Panc1 (cell line): ENCODE measurements around the gene SRSF10. TPM values are rescaled to one million over a fixed set of nuclear protein-coding genes. Genes with fewer than 3 reads are reported as not detected.

Experiments used
- ATAC-seq: fragments of 200-7000 bp; cut with Tn5 transposase; 2 replicates; pipeline ENCODE4 v1.9.1; 2020; ENCODE audit warnings: mild to moderate bottlenecking, moderate library complexity
- BruUV-seq: library from RNA; stranded (reverse); fragments of 400-500 nt; replicated peaks from 2 replicates; lab custom pipeline; 2021; lab: Mats Ljungman, UMichigan
- CTCF ChIA-PET: fragments of 300-600 bp; sonication (Branson Sonifier 250); formaldehyde crosslinking; loops from one replicate; lab custom pipeline; 2022; ENCODE audit warnings: antibody characterized with exemption; lab: Charles Lee
- POLR2A ChIA-PET: fragments of 300-600 bp; sonication (Branson Sonifier 250); formaldehyde crosslinking; loops from one replicate; lab custom pipeline; 2022; ENCODE audit warnings: antibody characterized with exemption; lab: Charles Lee
- DNase-seq: peaks from one replicate; pipeline ENCODE4 v3.0.0-alpha.2; 2010; ENCODE audit warnings: low read depth, low spot score
- H3K27ac ChIP-seq: 2 replicates; pipeline ENCODE4 v1.5.1; 2011; ENCODE audit warnings: mild to moderate bottlenecking, low read length, inconsistent platforms
- H3K27me3 ChIP-seq: fragments of 200-500 bp; sonication (Bioruptor generic); 2 replicates; pipeline ENCODE4 v1.6.0; 2014; ENCODE audit warnings: low read length, inconsistent platforms; ENCODE audit not compliant: control insufficient read depth, insufficient read depth
- H3K36me3 ChIP-seq: fragments of 200-500 bp; sonication (Bioruptor generic); 2 replicates; pipeline ENCODE4 v1.5.1; 2014; ENCODE audit warnings: inconsistent platforms, mild to moderate bottlenecking, low read length, moderate library complexity; ENCODE audit not compliant: control insufficient read depth, insufficient read depth
- H3K4me1 ChIP-seq: 2 replicates; pipeline ENCODE4 v1.5.1; 2011; ENCODE audit warnings: inconsistent platforms, mild to moderate bottlenecking, low read length, moderate library complexity; ENCODE audit not compliant: control insufficient read depth, insufficient read depth
- H3K4me3 ChIP-seq, 2 experiments: 2 replicates each; pipeline ENCODE4 v1.5.1; 2011 to 2012; ENCODE audit warnings: low read depth in 2 of 2, low read length in 2 of 2, mild to moderate bottlenecking in 2 of 2, inconsistent platforms in 1 of 2, moderate library complexity in 1 of 2
- H3K9me3 ChIP-seq: fragments of 200-500 bp; sonication (Bioruptor generic); 2 replicates; pipeline ENCODE4 v1.5.1; 2014; ENCODE audit warnings: low read depth, mild to moderate bottlenecking, inconsistent platforms, low read length, moderate library complexity; ENCODE audit not compliant: control insufficient read depth, insufficient read depth
- POLR2AphosphoS5 ChIP-seq: IDR thresholded peaks from 2 replicates; pipeline ENCODE4 v1.6.1; 2012; ENCODE audit warnings: mild to moderate bottlenecking, low read depth, low read length, moderate library complexity
- SIN3A ChIP-seq: IDR thresholded peaks from 2 replicates; pipeline ENCODE4 v1.6.1; 2012; ENCODE audit warnings: low read depth, mild to moderate bottlenecking, low read length, moderate library complexity, borderline replicate concordance; ENCODE audit not compliant: insufficient read depth
- TCF7L2 ChIP-seq: IDR thresholded peaks from 2 replicates; pipeline ENCODE4 v1.6.1; 2011; ENCODE audit warnings: mild to moderate bottlenecking, low read depth, low read length, inconsistent platforms
- in situ Hi-C: cut with HindIII; loops from 2 replicates; pipeline ENCODE4 v1.10.0; 2016; ENCODE audit warnings: low sequenced_read_pairs, low pct_unique_long_range_greater_than_20kb
- intact Hi-C: fragments of 100-400 bp; cut with micrococcal nuclease; formaldehyde crosslinking; loops from one replicate; pipeline ENCODE4 v1.10.0; 2022; ENCODE audit not compliant: unreplicated experiment
- total RNA-seq: library from RNA; stranded (reverse); gene quantifications from one replicate; pipeline ENCODE4 v1.2.1, GENCODE V29; 2021; ENCODE audit not compliant: unreplicated experiment
- TF ChIP-seq, protein P1 (sequence below), 2 experiments: IDR thresholded peaks; 2 replicates each; pipeline ENCODE4 v1.6.1; 2011 to 2012; ENCODE audit warnings: low read depth in 2 of 2, control low read depth in 1 of 2, low read length in 1 of 2, mild to moderate bottlenecking in 1 of 2, moderate library complexity in 1 of 2; ENCODE audit not compliant: insufficient read depth in 1 of 2
- TF ChIP-seq, protein P2 (sequence below): fragments of 450-650 bp; IDR thresholded peaks from 2 replicates; pipeline ENCODE4 v1.5.1; 2017; ENCODE audit warnings: mild to moderate bottlenecking

Gene SRSF10
- total RNA-seq, 1 experiment from 2014 or later = 137 TPM

DNA sequence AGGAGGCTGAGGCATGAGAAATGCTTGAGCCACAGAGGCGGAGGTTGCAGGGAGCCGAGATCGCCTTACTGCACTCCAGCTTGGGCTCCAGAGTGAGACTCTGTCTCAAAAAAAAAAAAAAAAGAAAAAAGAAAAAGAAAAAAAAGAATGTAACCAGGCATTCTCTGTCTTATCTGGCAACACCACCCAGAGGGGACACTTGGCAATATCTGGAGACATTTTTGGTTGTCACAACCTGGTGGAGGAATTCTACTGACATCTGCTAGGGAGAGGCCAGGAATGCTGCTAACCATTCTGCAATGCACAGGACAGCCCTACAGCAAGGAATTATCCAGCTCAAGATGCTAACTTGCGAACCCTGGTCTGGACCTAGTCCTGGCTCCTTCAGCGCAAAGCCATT is 64.7 kb downstream of the SRSF10 start:
- Histone ChIP-seq H3K36me3 (no peaks in the 10 kb centered on the region), H3K27me3 (no peaks in the 10 kb centered on the region), H3K4me1 (no peaks in the 10 kb centered on the region), H3K4me3 (no peak overlapping the region), H3K9me3 (no peaks in the 10 kb centered on the region), H3K27ac (no peak overlapping the region)
- ChIA-PET POLR2A (interaction anchor here (0.6 kb wide), 1 partner anchor 122 kb away, joined by 7 read pairs; no protein-coding TSS in a partner anchor), CTCF (interaction anchor here (0.6 kb wide), 1 partner anchor 10 kb away, joined by 3 read pairs; no protein-coding TSS in a partner anchor)
- intact Hi-C loops (loop anchor here (10.0 kb wide), 1 partner anchor 101 kb away; no protein-coding TSS in a partner anchor), in situ Hi-C loops (no loop called here)
- BruUV-seq = no TSS peak
- no peak for DNase-seq
- TF ChIP-seq, protein P1, sequence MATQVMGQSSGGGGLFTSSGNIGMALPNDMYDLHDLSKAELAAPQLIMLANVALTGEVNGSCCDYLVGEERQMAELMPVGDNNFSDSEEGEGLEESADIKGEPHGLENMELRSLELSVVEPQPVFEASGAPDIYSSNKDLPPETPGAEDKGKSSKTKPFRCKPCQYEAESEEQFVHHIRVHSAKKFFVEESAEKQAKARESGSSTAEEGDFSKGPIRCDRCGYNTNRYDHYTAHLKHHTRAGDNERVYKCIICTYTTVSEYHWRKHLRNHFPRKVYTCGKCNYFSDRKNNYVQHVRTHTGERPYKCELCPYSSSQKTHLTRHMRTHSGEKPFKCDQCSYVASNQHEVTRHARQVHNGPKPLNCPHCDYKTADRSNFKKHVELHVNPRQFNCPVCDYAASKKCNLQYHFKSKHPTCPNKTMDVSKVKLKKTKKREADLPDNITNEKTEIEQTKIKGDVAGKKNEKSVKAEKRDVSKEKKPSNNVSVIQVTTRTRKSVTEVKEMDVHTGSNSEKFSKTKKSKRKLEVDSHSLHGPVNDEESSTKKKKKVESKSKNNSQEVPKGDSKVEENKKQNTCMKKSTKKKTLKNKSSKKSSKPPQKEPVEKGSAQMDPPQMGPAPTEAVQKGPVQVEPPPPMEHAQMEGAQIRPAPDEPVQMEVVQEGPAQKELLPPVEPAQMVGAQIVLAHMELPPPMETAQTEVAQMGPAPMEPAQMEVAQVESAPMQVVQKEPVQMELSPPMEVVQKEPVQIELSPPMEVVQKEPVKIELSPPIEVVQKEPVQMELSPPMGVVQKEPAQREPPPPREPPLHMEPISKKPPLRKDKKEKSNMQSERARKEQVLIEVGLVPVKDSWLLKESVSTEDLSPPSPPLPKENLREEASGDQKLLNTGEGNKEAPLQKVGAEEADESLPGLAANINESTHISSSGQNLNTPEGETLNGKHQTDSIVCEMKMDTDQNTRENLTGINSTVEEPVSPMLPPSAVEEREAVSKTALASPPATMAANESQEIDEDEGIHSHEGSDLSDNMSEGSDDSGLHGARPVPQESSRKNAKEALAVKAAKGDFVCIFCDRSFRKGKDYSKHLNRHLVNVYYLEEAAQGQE (IDR thresholded peaks at IDR 0.05; ENCODE audit: insufficient read depth in 1 of 2, low read depth in 2 of 2, low read length in 1 of 2) = no peak
- TF ChIP-seq, protein P2, sequence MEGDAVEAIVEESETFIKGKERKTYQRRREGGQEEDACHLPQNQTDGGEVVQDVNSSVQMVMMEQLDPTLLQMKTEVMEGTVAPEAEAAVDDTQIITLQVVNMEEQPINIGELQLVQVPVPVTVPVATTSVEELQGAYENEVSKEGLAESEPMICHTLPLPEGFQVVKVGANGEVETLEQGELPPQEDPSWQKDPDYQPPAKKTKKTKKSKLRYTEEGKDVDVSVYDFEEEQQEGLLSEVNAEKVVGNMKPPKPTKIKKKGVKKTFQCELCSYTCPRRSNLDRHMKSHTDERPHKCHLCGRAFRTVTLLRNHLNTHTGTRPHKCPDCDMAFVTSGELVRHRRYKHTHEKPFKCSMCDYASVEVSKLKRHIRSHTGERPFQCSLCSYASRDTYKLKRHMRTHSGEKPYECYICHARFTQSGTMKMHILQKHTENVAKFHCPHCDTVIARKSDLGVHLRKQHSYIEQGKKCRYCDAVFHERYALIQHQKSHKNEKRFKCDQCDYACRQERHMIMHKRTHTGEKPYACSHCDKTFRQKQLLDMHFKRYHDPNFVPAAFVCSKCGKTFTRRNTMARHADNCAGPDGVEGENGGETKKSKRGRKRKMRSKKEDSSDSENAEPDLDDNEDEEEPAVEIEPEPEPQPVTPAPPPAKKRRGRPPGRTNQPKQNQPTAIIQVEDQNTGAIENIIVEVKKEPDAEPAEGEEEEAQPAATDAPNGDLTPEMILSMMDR = no peak
- no peak for TF ChIP-seq TCF7L2
- no peak for TF ChIP-seq SIN3A
- no peak for TF ChIP-seq POLR2AphosphoS5
- ATAC-seq = no peak

DNA sequence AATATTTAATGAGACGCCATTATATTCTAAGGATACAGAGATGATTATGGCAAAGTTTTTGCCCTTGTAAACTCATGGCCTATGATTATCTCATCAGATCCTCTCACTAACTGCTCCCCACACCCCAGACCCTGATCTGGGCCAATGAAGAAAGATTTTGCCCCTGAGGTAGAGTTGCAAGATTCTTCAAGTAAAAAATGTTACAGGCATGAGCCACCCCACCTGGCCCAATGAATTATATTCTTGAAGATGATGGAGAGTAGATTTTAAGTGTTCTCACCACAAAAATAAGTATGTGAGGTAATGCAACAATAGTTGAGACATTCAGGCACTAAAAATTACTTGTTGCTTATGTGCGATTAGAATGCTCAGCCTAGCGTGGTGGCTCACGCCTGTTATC is 65.2 kb downstream of the SRSF10 start:
- no peaks in the 10 kb centered on the region for H3K36me3 ChIP-seq
- no peaks in the 10 kb centered on the region for H3K9me3 ChIP-seq
- no peak overlapping the region for H3K27ac ChIP-seq
- BruUV-seq = no TSS peak
- no peak for ATAC-seq
- no peak overlapping the region for H3K4me3 ChIP-seq
- intact Hi-C loops (loop anchor here (10.0 kb wide), 1 partner anchor 100 kb away; no protein-coding TSS in a partner anchor), in situ Hi-C loops (no loop called here)
- DNase-seq = no peak
- no peak for TF ChIP-seq SIN3A
- no peak for TF ChIP-seq TCF7L2
- no peak for TF ChIP-seq POLR2AphosphoS5
- TF ChIP-seq, protein P2 = no peak
- TF ChIP-seq, protein P1 (IDR thresholded peaks at IDR 0.05; ENCODE audit: insufficient read depth in 1 of 2, low read depth in 2 of 2, low read length in 1 of 2) = no peak
- H3K27me3 ChIP-seq = no peaks in the 10 kb centered on the region
- ChIA-PET CTCF (interaction anchor here (0.6 kb wide), 1 partner anchor 11 kb away, joined by 3 read pairs; no protein-coding TSS in a partner anchor), POLR2A (interaction anchor here (0.6 kb wide), 1 partner anchor 121 kb away, joined by 7 read pairs; no protein-coding TSS in a partner anchor)
- no peaks in the 10 kb centered on the region for H3K4me1 ChIP-seq
